HCT116 (cell line): ENCODE results near the gene FANCM. TPM values are rescaled to one million over a fixed set of nuclear protein-coding genes. Genes with fewer than 3 reads are reported as not detected.

Experiments used
- ATAC-seq: fragments of 200-7000 bp; cut with Tn5 transposase; 2 replicates; pipeline ENCODE4 v1.9.1; 2020; ENCODE audit warnings: mild to moderate bottlenecking, moderate library complexity
- BruUV-seq: library from RNA; stranded (reverse); fragments of 400-500 nt; replicated peaks from 2 replicates; lab custom pipeline; 2021; lab: Mats Ljungman, UMichigan
- CTCF ChIA-PET: fragments of 300-600 bp; sonication (Branson Sonifier 250); formaldehyde crosslinking; loops from one replicate; lab custom pipeline; 2021; ENCODE audit warnings: antibody characterized with exemption; lab: Charles Lee
- POLR2A ChIA-PET: fragments of 300-600, 350-600 bp; sonication (Branson Sonifier 250); formaldehyde crosslinking; loops from one replicate; lab custom pipeline; 2021; ENCODE audit warnings: antibody characterized with exemption; lab: Charles Lee
- RAD21 ChIA-PET, 2 experiments: fragments of 300-600 bp; sonication (Branson Sonifier 250); formaldehyde crosslinking; loops; one replicate each; lab custom pipeline; 2023; ENCODE audit warnings: low total read pairs in 2 of 2; ENCODE audit not compliant: uncharacterized antibody in 2 of 2, unreplicated experiment in 2 of 2, low non-redundant PET in 1 of 2; lab: Charles Lee
- DNase-seq: peaks from one replicate; pipeline ENCODE4 v3.0.0-alpha.2; 2010; ENCODE audit warnings: low read depth, low spot score
- H2AFZ ChIP-seq: fragments of 200-600 bp; shearing (Covaris generic), sonication (generic); 2 replicates; pipeline ENCODE4 v1.6.1; 2017; ENCODE audit warnings: low read depth, mixed run types, mixed read lengths, antibody characterized with exemption, low read length; ENCODE audit not compliant: poor library complexity, severe bottlenecking
- H3K27ac ChIP-seq: 2 replicates; pipeline ENCODE4 v1.5.1; 2012; ENCODE audit warnings: low read depth, low read length
- H3K27me3 ChIP-seq: fragments of 200-600 bp; sonication (generic); 2 replicates; pipeline ENCODE4 v1.6.1; 2016; ENCODE audit warnings: mixed run types, low read length, mixed read lengths; ENCODE audit not compliant: insufficient read depth
- H3K36me3 ChIP-seq, 2 experiments: fragments of 200-500 bp in 1 of 2; fragments of 200-600 bp in 1 of 2; sonication (Bioruptor generic) in 1 of 2; sonication (generic) in 1 of 2; 2 replicates each; pipeline versions ENCODE4 v1.5.1 to v1.6.1; 2014 to 2016; ENCODE audit warnings: low read length in 2 of 2, inconsistent platforms in 1 of 2, mixed read lengths in 1 of 2, mixed run types in 1 of 2; ENCODE audit not compliant: insufficient read depth in 2 of 2, control insufficient read depth in 1 of 2
- H3K4me1 ChIP-seq, 2 experiments: fragments of 200-600 bp in 1 of 2; sonication (generic) in 1 of 2; 2 replicates each; pipeline versions ENCODE4 v1.5.1 to v1.6.1; 2012 to 2017; ENCODE audit warnings: low read length in 2 of 2, inconsistent platforms in 1 of 2, mild to moderate bottlenecking in 1 of 2, mixed read lengths in 1 of 2, mixed run types in 1 of 2, moderate library complexity in 1 of 2; ENCODE audit not compliant: insufficient read depth in 2 of 2, control insufficient read depth in 1 of 2
- H3K4me2 ChIP-seq: fragments of 200-600 bp; sonication (generic); 2 replicates; pipeline ENCODE4 v1.6.1; 2017; ENCODE audit warnings: mixed run types, low read length, mixed read lengths
- H3K4me3 ChIP-seq, 2 experiments: fragments of 200-600 bp in 1 of 2; sonication (generic) in 1 of 2; replicated peaks in 1 of 2; 2 replicates each; pipeline ENCODE4 v1.5.1; 2011 to 2016; ENCODE audit warnings: low read length in 2 of 2, control low read depth in 1 of 2, low read depth in 1 of 2, mild to moderate bottlenecking in 1 of 2, mixed read lengths in 1 of 2, mixed run types in 1 of 2
- H3K79me2 ChIP-seq: fragments of 200-600 bp; sonication (generic); 2 replicates; pipeline ENCODE4 v1.6.1; 2017; ENCODE audit warnings: mild to moderate bottlenecking, mixed run types, low read length, moderate library complexity, mixed read lengths; ENCODE audit not compliant: insufficient read depth
- H3K9ac ChIP-seq: fragments of 200-600 bp; sonication (generic); 2 replicates; pipeline ENCODE4 v1.6.1; 2016; ENCODE audit warnings: low read length, mixed read lengths
- H3K9me2 ChIP-seq: fragments of 200-600 bp; sonication (generic), shearing (Covaris generic); 2 replicates; pipeline ENCODE4 v1.6.1; 2017; ENCODE audit warnings: mixed run types, mild to moderate bottlenecking, moderate library complexity; ENCODE audit not compliant: insufficient read depth
- H3K9me3 ChIP-seq, 2 experiments: fragments of 200-500 bp in 1 of 2; fragments of 200-600 bp in 1 of 2; sonication (Bioruptor generic) in 1 of 2; sonication (generic) in 1 of 2; 2 replicates each; pipeline ENCODE4 v1.6.1; 2014 to 2017; ENCODE audit warnings: low read length in 2 of 2, mixed read lengths in 2 of 2, inconsistent platforms in 1 of 2, low read depth in 1 of 2, mild to moderate bottlenecking in 1 of 2, mixed run types in 1 of 2, moderate library complexity in 1 of 2; ENCODE audit not compliant: control insufficient read depth in 1 of 2, insufficient read depth in 1 of 2
- H4K20me1 ChIP-seq: fragments of 200-600 bp; sonication (generic), shearing (Covaris generic); 2 replicates; pipeline ENCODE4 v1.6.1; 2017; ENCODE audit warnings: mixed run types, mild to moderate bottlenecking, moderate library complexity; ENCODE audit not compliant: insufficient read depth
- CEBPB ChIP-seq: IDR thresholded peaks from 2 replicates; pipeline ENCODE4 v1.6.1; 2012; ENCODE audit warnings: low read depth
- EGR1 ChIP-seq: IDR thresholded peaks from 2 replicates; pipeline ENCODE4 v1.6.1; 2012; ENCODE audit warnings: low read depth
- ELF1 ChIP-seq: IDR thresholded peaks from 2 replicates; pipeline ENCODE4 v1.6.1; 2012; ENCODE audit warnings: low read depth, borderline replicate concordance
- JUND ChIP-seq: IDR thresholded peaks from 2 replicates; pipeline ENCODE4 v1.6.1; 2012
- POLR2AphosphoS5 ChIP-seq: IDR thresholded peaks from 2 replicates; pipeline ENCODE4 v1.6.1; 2011; ENCODE audit warnings: mild to moderate bottlenecking, low read depth, low read length, moderate library complexity
- SIN3A ChIP-seq: IDR thresholded peaks from 2 replicates; pipeline ENCODE4 v1.6.1; 2012; ENCODE audit warnings: low read depth
- SP1 ChIP-seq: IDR thresholded peaks from 2 replicates; pipeline ENCODE4 v1.6.1; 2012; ENCODE audit warnings: low read depth
- TCF7L2 ChIP-seq: IDR thresholded peaks from 2 replicates; pipeline ENCODE4 v1.7.0; 2011; ENCODE audit warnings: borderline replicate concordance, inconsistent platforms; ENCODE audit not compliant: insufficient read depth, insufficient read length; ENCODE audit errors: extremely low read depth
- ZFX ChIP-seq: fragments of 450-650 bp; IDR thresholded peaks from 2 replicates; pipeline ENCODE4 v1.6.1; 2017
- ZNF274 ChIP-seq: fragments of 200-500 bp; sonication (Bioruptor generic); IDR thresholded peaks from 2 replicates; pipeline ENCODE4 v1.6.1; 2014; ENCODE audit warnings: mild to moderate bottlenecking, low read depth, low read length, inconsistent platforms
- intact Hi-C: fragments of 100-400 bp; cut with micrococcal nuclease; formaldehyde crosslinking; loops from 2 replicates; pipeline ENCODE4 v1.10.0; 2022
- total RNA-seq: library from RNA; stranded (reverse); gene quantifications from one replicate; pipeline ENCODE4 v1.2.1, GENCODE V29; 2021; ENCODE audit not compliant: unreplicated experiment
- TF ChIP-seq, protein P1 (sequence below), 3 experiments: fragments of 200-600 bp in 1 of 3; sonication (generic) in 1 of 3; IDR thresholded peaks in 2 of 3; conservative IDR thresholded peaks in 1 of 3; 2 replicates each; pipeline ENCODE4 v1.5.1; 2012 to 2017; ENCODE audit warnings: low read depth in 2 of 3, low read length in 2 of 3, antibody characterized with exemption in 1 of 3, borderline replicate concordance in 1 of 3, control low read depth in 1 of 3, mild to moderate bottlenecking in 1 of 3, mixed read lengths in 1 of 3, mixed run types in 1 of 3, moderate library complexity in 1 of 3; ENCODE audit not compliant: insufficient read depth in 1 of 3

Gene FANCM
- total RNA-seq, 1 experiment from 2014 or later = 10.9 TPM

DNA sequence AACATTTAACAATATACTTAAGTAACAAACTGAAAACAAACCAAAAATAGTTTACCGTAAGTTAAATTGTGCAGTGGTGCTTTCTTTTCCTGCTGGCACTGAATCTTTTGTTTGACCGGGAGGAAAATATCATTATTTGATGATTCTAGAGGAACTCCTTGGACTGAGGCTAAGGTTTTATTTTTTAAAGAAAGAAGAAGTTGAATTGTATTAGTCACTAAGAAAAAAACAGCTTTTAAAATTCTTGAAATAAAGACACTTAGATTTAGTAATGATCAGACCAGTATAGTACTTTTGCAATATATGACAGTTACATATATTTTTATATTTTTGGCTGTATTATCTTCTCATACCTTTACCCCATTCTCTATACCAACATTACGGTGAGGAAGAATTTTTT lies 107.0 kb downstream of the FANCM start:
- no peak overlapping the region for H3K9ac ChIP-seq
- no peak for TF ChIP-seq ZFX
- TF ChIP-seq SP1 = no peak
- TF ChIP-seq POLR2AphosphoS5 = no peak
- TF ChIP-seq TCF7L2 = no peak
- no peak for TF ChIP-seq EGR1
- TF ChIP-seq CEBPB = no peak
- no peak for TF ChIP-seq JUND
- no peak for TF ChIP-seq SIN3A
- TF ChIP-seq ELF1 = no peak
- TF ChIP-seq, protein P1, sequence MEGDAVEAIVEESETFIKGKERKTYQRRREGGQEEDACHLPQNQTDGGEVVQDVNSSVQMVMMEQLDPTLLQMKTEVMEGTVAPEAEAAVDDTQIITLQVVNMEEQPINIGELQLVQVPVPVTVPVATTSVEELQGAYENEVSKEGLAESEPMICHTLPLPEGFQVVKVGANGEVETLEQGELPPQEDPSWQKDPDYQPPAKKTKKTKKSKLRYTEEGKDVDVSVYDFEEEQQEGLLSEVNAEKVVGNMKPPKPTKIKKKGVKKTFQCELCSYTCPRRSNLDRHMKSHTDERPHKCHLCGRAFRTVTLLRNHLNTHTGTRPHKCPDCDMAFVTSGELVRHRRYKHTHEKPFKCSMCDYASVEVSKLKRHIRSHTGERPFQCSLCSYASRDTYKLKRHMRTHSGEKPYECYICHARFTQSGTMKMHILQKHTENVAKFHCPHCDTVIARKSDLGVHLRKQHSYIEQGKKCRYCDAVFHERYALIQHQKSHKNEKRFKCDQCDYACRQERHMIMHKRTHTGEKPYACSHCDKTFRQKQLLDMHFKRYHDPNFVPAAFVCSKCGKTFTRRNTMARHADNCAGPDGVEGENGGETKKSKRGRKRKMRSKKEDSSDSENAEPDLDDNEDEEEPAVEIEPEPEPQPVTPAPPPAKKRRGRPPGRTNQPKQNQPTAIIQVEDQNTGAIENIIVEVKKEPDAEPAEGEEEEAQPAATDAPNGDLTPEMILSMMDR (IDR thresholded peaks at IDR 0.05 in 2 of 3, conservative IDR thresholded peaks at IDR 0.05 in 1 of 3; ENCODE audit: borderline replicate concordance in 1 of 3, insufficient read depth in 1 of 3, low read depth in 2 of 3, low read length in 2 of 3) = no peak
- TF ChIP-seq ZNF274 = no peak
- intact Hi-C loops = no loop called here
- no peak overlapping the region for H3K27ac ChIP-seq
- ChIA-PET RAD21 (no interaction called here), POLR2A (interaction anchor here (0.6 kb wide), 1 partner anchor 98 kb away, joined by 4 read pairs; no protein-coding TSS in a partner anchor), CTCF (interaction anchor here (0.6 kb wide), 1 partner anchor 23 kb away, joined by 3 read pairs; no protein-coding TSS in a partner anchor)
- no peaks in the 10 kb centered on the region for H3K9me3 ChIP-seq
- no peaks in the 10 kb centered on the region for H3K9me2 ChIP-seq
- no peak overlapping the region for H3K4me2 ChIP-seq
- H3K27me3 ChIP-seq = no peaks in the 10 kb centered on the region
- H4K20me1 ChIP-seq = peaks cover 6% of the 10 kb centered on the region
- no TSS peak for BruUV-seq
- peaks cover 4 to 16% of the 10 kb centered on the region in 2 experiments; a peak in 3 of 4 replicates for H3K36me3 ChIP-seq
- H3K4me3 ChIP-seq = no peak overlapping the region
- no peak for DNase-seq
- no peak overlapping the region for H2AFZ ChIP-seq
- no peaks in the 10 kb centered on the region; the same call in none of the 2 replicates for H3K79me2 ChIP-seq
- no peak for ATAC-seq
- peaks cover 4 to 5% of the 10 kb centered on the region in 2 experiments; a peak in 3 of 4 replicates for H3K4me1 ChIP-seq
